Activated naive CD8-positive, alpha-beta T cell treated with anti-CD3 and anti-CD28 coated beads, Interleukin-2, amount 50 U/mL, for 16 hours (primary cell): ENCODE measurements around the gene DNAH9.

Experiments used
- DNase-seq: peaks from one replicate; pipeline ENCODE4 v3.0.0-alpha.2; 2020; ENCODE audit warnings: low read depth, low spot score

DNAH9 gene

GRCh38 chr17:11739848-11740247, 141.6 kb downstream of the DNAH9 start:
- no peak for DNase-seq

DNA sequence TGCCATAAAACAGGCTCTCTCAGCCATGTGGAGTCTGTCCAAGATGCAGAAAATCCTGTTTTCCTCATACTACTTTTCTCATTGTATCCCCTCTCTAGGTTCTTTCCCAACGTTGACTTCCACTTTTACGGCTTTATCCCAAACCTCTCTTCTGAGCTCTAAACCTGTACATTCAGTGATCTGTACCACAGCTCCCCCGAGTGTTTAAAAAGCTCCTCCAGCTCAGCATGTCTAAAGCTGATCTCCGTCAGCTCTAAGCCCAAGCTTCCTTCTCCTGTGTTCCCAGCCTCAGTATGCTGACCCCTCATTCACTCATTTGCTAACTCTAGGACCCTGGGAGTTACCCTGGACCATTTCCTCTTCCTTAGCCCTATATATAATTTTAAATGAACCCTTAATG, 144.6 kb downstream of the DNAH9 start:
- no peak for DNase-seq

GRCh38 chr17:11744696-11745095, 146.4 kb downstream of the DNAH9 start:
- no peak for DNase-seq

DNA sequence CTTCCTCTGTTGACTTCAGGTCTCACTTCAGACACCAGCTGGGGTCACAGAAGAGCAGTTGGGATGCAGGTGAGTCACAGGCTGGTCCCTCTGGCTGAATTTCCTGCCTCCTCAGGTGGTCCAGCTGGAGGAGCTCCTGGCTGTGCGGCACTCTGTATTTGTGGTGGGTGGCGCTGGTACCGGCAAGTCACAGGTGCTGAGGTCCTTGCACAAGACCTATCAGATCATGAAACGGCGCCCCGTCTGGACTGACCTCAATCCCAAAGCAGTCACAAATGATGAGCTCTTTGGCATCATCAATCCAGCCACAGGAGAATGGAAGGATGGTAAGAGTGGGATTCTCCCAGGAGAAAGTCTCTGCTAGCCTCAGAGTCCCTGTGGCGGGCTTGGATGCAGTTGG, 149.2 kb downstream of the DNAH9 start:
- no peak for DNase-seq

DNA sequence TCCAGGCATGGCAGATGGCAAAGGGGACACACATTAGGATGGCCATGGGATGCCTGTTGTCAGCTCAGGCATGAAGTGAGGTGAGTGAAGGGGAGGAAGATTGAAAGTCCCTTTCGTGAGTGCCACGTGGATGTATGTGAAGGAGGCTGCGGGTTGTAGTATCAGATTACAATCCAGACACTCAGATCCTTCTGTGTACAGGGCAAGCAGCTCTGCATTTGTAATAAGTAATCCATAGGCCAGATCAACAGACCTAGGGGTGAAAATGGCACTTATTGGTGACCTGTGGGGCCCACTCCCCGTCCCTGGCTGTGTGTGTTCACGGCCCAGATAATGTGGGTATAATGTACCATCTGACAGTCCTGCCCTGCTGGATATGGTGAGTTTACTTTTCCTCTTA, 159.5 kb downstream of the DNAH9 start:
- DNase-seq = no peak

- no peak for DNase-seq
These were observed 169.8 kb downstream of the DNAH9 start for GRCh38 chr17:11768106-11768505.

DNA sequence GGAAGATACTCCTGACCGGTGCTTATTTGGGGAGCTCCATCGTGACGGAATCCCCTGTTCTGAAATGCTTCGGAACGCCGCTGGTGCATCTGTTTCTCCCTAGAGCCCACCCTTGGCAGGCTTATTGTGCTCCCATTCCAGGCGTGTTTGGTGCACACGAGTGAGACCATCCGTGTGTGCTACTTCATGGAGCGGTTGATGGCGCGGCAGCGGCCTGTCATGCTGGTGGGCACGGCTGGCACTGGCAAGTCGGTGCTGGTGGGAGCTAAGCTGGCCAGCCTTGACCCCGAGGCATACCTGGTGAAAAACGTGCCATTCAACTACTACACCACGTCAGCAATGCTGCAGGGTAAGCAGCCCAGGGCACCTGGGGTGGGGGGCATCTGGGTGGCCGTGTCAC, 170.7 kb downstream of the DNAH9 start:
- DNase-seq = no peak

GRCh38 chr17:11772031-11772430, 173.8 kb downstream of the DNAH9 start:
- no peak for DNase-seq

DNA sequence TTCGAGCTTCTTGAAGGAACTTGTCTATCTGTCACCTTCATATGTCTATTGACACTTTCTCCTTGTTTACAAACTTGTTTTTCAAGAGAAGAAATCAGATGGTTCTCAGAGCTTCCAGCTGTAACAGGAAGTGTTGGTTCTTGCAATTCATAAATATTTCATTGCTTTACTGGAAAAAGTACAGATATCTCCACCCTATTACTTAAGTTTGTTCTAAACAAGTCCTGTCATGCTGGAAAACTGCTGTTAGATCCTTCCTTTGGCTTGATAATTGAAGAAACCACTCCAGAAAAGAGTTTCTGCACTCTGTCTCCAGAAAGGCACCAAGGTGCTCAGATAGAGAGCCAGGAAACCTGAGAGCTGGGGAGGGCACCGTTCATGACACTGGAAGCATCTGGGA, 181.6 kb downstream of the DNAH9 start:
- DNase-seq = no peak

DNA sequence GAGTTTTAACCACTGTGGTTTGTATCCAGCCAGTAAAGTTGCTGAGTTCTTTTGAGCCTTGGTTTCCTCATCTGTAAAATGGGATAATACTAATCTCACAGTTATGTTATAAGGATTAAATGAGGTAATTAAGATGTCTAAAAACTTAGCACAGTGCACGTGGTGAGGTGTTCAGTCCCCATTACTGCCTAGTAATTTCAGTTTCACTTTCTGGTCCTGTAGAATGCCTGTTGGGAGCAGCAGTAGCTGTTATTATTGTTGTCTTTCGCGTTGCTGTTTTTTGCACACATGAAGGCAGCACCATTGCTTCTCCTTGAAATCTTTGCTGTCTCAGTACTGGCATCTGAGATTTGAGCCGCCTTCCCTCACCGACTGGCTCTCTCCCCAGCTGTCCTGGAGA, 182.4 kb downstream of the DNAH9 start:
- no peak for DNase-seq

GRCh38 chr17:11786711-11787438, 188.6 kb downstream of the DNAH9 start:
- DNase-seq = no peak

- no peak for DNase-seq
These were observed 197.6 kb downstream of the DNAH9 start for GRCh38 chr17:11795906-11796305.

- DNase-seq = no peak
These were observed 199.5 kb downstream of the DNAH9 start for GRCh38 chr17:11797803-11798202.

DNA sequence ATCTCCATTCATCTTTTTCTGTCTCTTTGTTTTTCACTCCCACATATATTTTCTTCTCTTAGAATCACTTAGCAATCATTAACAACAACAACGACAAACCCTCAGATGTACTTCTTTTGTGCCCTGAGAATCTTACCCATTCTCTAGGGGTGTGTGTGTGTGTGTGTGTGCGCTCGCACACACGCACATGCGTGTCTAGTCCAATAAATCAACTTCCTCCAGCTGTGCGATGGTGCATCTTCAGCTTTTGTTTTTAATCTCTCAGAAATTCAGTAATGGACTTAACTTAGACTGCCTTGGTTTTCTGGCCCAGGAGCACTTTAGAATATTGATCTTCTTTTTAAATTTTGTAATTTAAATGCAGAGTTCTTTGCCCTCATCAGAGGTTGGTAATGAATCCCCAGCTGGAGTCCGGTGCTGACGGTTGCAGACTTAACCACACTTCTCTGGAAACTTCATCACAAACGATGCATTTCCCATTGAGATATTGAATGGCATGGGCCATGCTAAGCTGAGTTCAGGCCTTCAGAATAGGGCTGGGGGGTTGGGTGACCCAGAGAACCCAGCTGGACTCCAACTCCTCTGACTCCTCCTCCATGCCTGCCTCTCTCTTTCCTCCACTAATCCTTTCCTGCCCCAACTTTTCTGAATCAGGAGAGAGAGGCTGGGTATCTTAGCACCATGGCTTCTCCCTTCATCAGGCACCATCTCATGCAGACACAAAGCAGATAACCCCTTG, 205.1 kb downstream of the DNAH9 start:
- no peak for DNase-seq

GRCh38 chr17:11805138-11805537, 206.9 kb downstream of the DNAH9 start:
- DNase-seq = no peak

- no peak for DNase-seq
These were observed 207.7 kb downstream of the DNAH9 start for GRCh38 chr17:11805952-11806351.

DNA sequence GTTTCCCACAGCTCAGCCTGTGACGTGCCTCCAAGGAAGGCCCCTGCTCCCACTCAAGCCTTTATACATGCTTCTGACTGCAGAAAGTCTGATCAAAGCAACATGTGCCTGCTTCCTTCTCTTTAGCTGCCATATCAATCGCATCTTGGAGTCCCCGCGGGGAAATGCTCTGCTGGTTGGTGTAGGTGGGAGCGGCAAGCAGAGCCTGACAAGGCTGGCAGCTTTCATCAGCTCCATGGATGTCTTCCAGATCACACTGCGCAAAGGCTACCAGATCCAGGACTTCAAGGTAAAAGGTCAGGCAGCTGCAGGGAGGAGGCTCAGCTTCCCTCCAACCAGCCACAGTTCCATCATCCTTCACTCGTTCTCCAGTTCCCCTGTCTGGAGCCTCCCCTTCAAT, 209.3 kb downstream of the DNAH9 start:
- no peak for DNase-seq

DNA sequence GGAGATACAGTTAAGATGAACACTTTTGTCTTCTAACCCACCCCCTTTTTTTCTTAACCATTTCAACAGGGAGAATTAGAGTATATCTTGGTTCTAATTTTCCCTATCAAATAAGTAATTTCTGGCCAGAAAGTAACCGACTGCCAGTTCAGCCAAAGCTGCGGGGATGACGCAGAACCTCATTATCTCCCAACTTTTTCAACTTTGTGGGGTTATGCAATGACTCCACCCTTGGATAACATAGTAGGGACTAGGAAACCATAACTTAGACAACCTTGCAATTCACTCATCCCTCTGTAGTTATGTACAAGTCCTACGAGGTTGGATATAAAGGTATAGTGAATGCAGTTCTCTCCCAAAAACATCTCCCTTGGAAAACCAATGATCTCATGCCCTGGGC, 215.0 kb downstream of the DNAH9 start:
- no peak for DNase-seq

GRCh38 chr17:11813871-11814270, 215.6 kb downstream of the DNAH9 start:
- no peak for DNase-seq

DNA sequence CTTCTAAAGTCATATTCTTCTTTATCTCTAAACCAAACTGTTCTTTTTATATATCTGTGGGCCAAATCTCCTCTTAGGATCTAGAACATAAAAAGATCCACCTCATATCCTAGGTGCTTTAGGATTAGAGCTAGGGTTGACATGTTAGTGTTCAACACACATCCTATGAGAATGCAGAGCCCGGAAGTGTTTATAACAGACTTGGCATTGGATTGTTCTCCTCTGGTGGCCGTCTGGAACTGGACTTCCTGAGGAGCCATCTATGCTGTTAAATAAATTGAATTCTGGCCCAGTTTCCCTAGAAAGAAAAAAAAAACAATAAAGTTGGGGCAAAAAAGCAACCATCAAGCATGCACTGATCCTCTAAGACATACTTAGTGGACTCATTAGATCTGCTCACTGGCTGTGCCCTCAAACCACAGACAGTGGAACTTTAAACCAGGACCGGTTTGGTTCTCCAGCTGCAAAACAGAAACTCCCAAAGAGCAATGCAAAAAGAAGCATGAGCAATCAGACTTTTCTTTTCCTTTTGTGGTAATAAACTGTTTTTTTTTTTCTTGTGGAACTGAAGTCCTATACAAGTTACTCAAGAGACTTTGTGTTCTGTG, 216.5 kb downstream of the DNAH9 start:
- DNase-seq = no peak

DNA sequence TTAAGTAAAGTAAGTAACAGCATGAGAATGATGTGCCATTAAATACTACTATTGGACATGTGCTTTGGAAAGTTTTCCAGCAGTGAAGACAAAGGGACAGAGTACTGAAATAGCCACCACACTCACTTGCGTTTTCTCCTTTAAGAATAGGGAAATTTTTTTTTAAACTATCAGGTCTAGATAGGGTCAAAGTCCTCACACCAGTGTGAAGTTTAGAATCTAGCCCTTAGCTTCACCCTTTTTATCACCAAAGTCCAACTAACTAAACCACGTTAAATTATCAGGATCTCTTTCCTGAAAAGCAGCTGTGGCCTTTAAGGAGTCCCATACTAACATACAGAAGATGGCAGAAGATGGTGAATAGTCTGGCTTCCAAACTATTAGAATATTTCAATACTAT, 218.1 kb downstream of the DNAH9 start:
- no peak for DNase-seq

GRCh38 chr17:11823862-11824261, 225.6 kb downstream of the DNAH9 start:
- DNase-seq = no peak
